Endothelial cell of umbilical vein (primary cell): ENCODE measurements around the gene ATRNL1. TPM values are rescaled to one million over a fixed set of nuclear protein-coding genes. Genes with fewer than 3 reads are reported as not detected.

ENCODE experiments used
- BruUV-seq: library from RNA; stranded (reverse); fragments of 400-500 nt; replicated peaks from 2 replicates; lab custom pipeline; 2021; lab: Mats Ljungman, UMichigan
- CTCF ChIA-PET: fragments of 300-600, 350-600 bp; sonication (Branson Sonifier 250); formaldehyde crosslinking; loops from one replicate; lab custom pipeline; 2021; ENCODE audit warnings: antibody characterized with exemption, inconsistent platforms; lab: Charles Lee
- POLR2A ChIA-PET: fragments of 300-600, 350-600 bp; sonication (Branson Sonifier 250); formaldehyde crosslinking; loops from one replicate; lab custom pipeline; 2021; ENCODE audit warnings: antibody characterized with exemption, inconsistent platforms; lab: Charles Lee
- DNase-seq: peaks from one replicate; pipeline ENCODE4 v3.0.0-alpha.2; 2011; ENCODE audit warnings: low read depth, low spot score
- FAIRE-seq: peaks from 2 replicates; lab custom pipeline; 2011; peaks lifted over from hg19 to GRCh38; lab: Jason Lieb, UNC
- H2AFZ ChIP-seq: 2 replicates; pipeline ENCODE4 v1.6.0; 2012; ENCODE audit warnings: low read depth, low read length, control low read depth, inconsistent platforms
- H3K27ac ChIP-seq: 2 replicates; pipeline ENCODE4 v1.5.1; 2011; ENCODE audit warnings: low read depth, mild to moderate bottlenecking, control low read depth, low read length, moderate library complexity; ENCODE audit not compliant: insufficient read depth
- H3K27me3 ChIP-seq, 2 experiments: 2 replicates each; pipeline versions ENCODE4 v1.6.0 to v1.6.1; 2011; ENCODE audit warnings: low read length in 2 of 2, mixed read lengths in 1 of 2; ENCODE audit not compliant: control insufficient read depth in 2 of 2, insufficient read depth in 2 of 2
- H3K36me3 ChIP-seq, 2 experiments: 2 replicates in 1 of 2; 3 replicates in 1 of 2; pipeline ENCODE4 v1.5.1; 2011; ENCODE audit warnings: low read length in 2 of 2, mild to moderate bottlenecking in 1 of 2, moderate library complexity in 1 of 2; ENCODE audit not compliant: control insufficient read depth in 2 of 2, insufficient read depth in 2 of 2; ENCODE audit errors: extremely low read depth in 1 of 2
- H3K4me1 ChIP-seq: 3 replicates; pipeline ENCODE4 v1.5.1; 2011; ENCODE audit warnings: mild to moderate bottlenecking, low read length; ENCODE audit not compliant: control insufficient read depth, insufficient read depth; ENCODE audit errors: extremely low read depth
- H3K4me2 ChIP-seq: 2 replicates; pipeline ENCODE4 v1.6.1; 2011; ENCODE audit warnings: low read length, control low read depth, mixed read lengths; ENCODE audit not compliant: insufficient read depth
- H3K4me3 ChIP-seq, 3 experiments: fragments of 200-600 bp in 1 of 3; sonication (generic), shearing (Covaris generic) in 1 of 3; replicated peaks in 1 of 3; 2 replicates each; pipeline ENCODE4 v1.5.1; 2011 to 2016; ENCODE audit warnings: control low read depth in 3 of 3, low read length in 3 of 3, mild to moderate bottlenecking in 2 of 3, inconsistent platforms in 1 of 3, low read depth in 1 of 3, moderate library complexity in 1 of 3; ENCODE audit not compliant: insufficient read depth in 1 of 3
- H3K79me2 ChIP-seq: 2 replicates; pipeline ENCODE4 v1.6.0; 2012; ENCODE audit warnings: low read length, inconsistent platforms; ENCODE audit not compliant: control insufficient read depth, insufficient read depth
- H3K9ac ChIP-seq: replicated peaks from 2 replicates; pipeline ENCODE3; 2011; ENCODE audit warnings: low read length, control low read depth; ENCODE audit not compliant: insufficient read depth; ENCODE audit errors: extremely low read depth
- H3K9me1 ChIP-seq: replicated peaks from 3 replicates; pipeline ENCODE4 v1.6.0; 2011; ENCODE audit warnings: mild to moderate bottlenecking, low read length; ENCODE audit not compliant: control insufficient read depth, insufficient read depth; ENCODE audit errors: extremely low read depth
- H3K9me3 ChIP-seq: replicated peaks from 2 replicates; pipeline ENCODE4 v1.5.1; 2012; ENCODE audit warnings: low read length, inconsistent platforms; ENCODE audit not compliant: control insufficient read depth, insufficient read depth
- H4K20me1 ChIP-seq: replicated peaks from 2 replicates; pipeline ENCODE3; 2011; ENCODE audit warnings: mild to moderate bottlenecking, low read length; ENCODE audit not compliant: control insufficient read depth, insufficient read depth; ENCODE audit errors: extremely low read depth
- GATA2 ChIP-seq: IDR thresholded peaks from 2 replicates; pipeline ENCODE4 v1.7.0; 2011; ENCODE audit warnings: low read depth, mild to moderate bottlenecking, moderate library complexity, mixed read lengths, low read length; ENCODE audit not compliant: insufficient read length, insufficient read depth
- JUN ChIP-seq: IDR thresholded peaks from 2 replicates; pipeline ENCODE4 v1.6.1; 2011; ENCODE audit warnings: borderline replicate concordance, low read depth; ENCODE audit not compliant: insufficient read length, insufficient read depth
- MYC ChIP-seq: IDR thresholded peaks from one replicate; pipeline ENCODE4 v1.6.1; 2011; ENCODE audit warnings: mild to moderate bottlenecking, low read depth, low read length
- POLR2A ChIP-seq: IDR thresholded peaks from 2 replicates; pipeline ENCODE4 v1.6.1; 2012; ENCODE audit warnings: low read depth, mild to moderate bottlenecking, control low read depth, low read length
- POLR2AphosphoS5 ChIP-seq: IDR thresholded peaks from 2 replicates; pipeline ENCODE4 v1.6.1; 2012; ENCODE audit warnings: low read depth, mild to moderate bottlenecking, control low read depth, low read length, moderate library complexity; ENCODE audit not compliant: insufficient read depth
- dilution Hi-C: fragments of 300-500 bp; cut with MboI; formaldehyde crosslinking; loops from one replicate; pipeline ENCODE4 v1.15.0; 2019; ENCODE audit warnings: low sequenced_read_pairs; ENCODE audit not compliant: extremely low pct_ligation_motif_present
- intact Hi-C: fragments of 100-400 bp; cut with micrococcal nuclease; formaldehyde crosslinking; loops from one replicate; pipeline ENCODE4 v1.10.0; 2022
- polyA plus RNA-seq, 4 experiments: library from polyadenylated mRNA; depleted of rRNA in 3 of 4; stranded (reverse) in 3 of 4; unstranded in 1 of 4; fragments of >200 nt; gene quantifications; 2 replicates each; pipeline versions ENCODE4 v1.2.1 to v1.2.3, GENCODE V29; 2011 to 2012; ENCODE audit warnings: missing spikeins in 1 of 4
- total RNA-seq: library from RNA; stranded (reverse); gene quantifications from 2 replicates; pipeline ENCODE4 v1.2.3, GENCODE V29; 2021
- TF ChIP-seq, protein P1 (sequence below), 2 donors: IDR thresholded peaks; 1 replicate in 1 of 2; 2 replicates in 1 of 2; pipeline ENCODE4 v1.5.1; 2011; ENCODE audit warnings: low read length in 2 of 2, mild to moderate bottlenecking in 2 of 2, moderate library complexity in 2 of 2, control low read depth in 1 of 2, inconsistent platforms in 1 of 2, low read depth in 1 of 2; ENCODE audit not compliant: insufficient read depth in 1 of 2; ENCODE audit errors: extremely low read depth in 1 of 2
- TF ChIP-seq, protein P2 (sequence below): IDR thresholded peaks from 2 replicates; pipeline ENCODE4 v1.6.1; 2011; ENCODE audit not compliant: insufficient read depth, insufficient read length

The ATRNL1 gene
- total and polyA plus RNA-seq, 2 donors (not counting 3 experiments of a cell fraction or from before 2014, with no cell fraction given) = not detected

DNA sequence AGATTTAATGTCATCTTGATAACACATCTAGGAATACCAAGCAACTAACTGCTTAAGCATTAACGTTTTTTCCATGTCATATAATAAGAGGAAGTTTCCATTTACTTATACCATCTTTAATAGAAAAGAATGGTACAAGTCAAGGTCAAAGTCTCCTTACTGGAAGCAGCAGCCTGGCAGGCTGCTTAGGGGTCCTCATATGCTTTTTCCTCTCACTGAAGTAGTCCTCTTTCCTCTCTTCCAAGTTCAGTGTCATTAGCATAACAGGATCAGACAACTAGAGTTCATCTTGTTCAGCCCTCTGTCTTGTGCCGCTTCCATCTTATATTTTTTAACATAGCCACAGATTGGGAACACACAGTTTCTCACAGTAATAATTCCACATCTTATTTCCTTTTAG lies 774.1 kb downstream of the ATRNL1 start:
- Histone ChIP-seq H2AFZ (no peak overlapping the region), H4K20me1 (no peaks in the 10 kb centered on the region), H3K36me3 (no peaks in the 10 kb centered on the region), H3K9me3 (no peaks in the 10 kb centered on the region), H3K4me2 (no peak overlapping the region), H3K27ac (no peak overlapping the region), H3K4me1 (no peaks in the 10 kb centered on the region), H3K9ac (no peak overlapping the region), H3K9me1 (no peaks in the 10 kb centered on the region), H3K79me2 (no peaks in the 10 kb centered on the region), H3K27me3 (no peaks in the 10 kb centered on the region), H3K4me3 (no peak overlapping the region)
- FAIRE-seq (no peak), DNase-seq (no peak)
- intact Hi-C loops = no loop called here
- ChIA-PET CTCF (interaction anchor here (1.4 to 1.5 kb wide), 2 partner anchors 12 to 23 kb away, joined by 3 read pairs; no protein-coding TSS in a partner anchor), POLR2A (no interaction called here)
- dilution Hi-C loops = no loop called here
- TF ChIP-seq POLR2AphosphoS5 (no peak), GATA2 (no peak), JUN (no peak)
- TF ChIP-seq, protein P1, sequence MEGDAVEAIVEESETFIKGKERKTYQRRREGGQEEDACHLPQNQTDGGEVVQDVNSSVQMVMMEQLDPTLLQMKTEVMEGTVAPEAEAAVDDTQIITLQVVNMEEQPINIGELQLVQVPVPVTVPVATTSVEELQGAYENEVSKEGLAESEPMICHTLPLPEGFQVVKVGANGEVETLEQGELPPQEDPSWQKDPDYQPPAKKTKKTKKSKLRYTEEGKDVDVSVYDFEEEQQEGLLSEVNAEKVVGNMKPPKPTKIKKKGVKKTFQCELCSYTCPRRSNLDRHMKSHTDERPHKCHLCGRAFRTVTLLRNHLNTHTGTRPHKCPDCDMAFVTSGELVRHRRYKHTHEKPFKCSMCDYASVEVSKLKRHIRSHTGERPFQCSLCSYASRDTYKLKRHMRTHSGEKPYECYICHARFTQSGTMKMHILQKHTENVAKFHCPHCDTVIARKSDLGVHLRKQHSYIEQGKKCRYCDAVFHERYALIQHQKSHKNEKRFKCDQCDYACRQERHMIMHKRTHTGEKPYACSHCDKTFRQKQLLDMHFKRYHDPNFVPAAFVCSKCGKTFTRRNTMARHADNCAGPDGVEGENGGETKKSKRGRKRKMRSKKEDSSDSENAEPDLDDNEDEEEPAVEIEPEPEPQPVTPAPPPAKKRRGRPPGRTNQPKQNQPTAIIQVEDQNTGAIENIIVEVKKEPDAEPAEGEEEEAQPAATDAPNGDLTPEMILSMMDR (IDR thresholded peaks at IDR 0.05; ENCODE audit: extremely low read depth in 1 of 2, insufficient read depth in 1 of 2, low read depth in 1 of 2, low read length in 2 of 2) = no peak
- TF ChIP-seq, protein P2, sequence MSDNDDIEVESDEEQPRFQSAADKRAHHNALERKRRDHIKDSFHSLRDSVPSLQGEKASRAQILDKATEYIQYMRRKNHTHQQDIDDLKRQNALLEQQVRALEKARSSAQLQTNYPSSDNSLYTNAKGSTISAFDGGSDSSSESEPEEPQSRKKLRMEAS = no peak
- BruUV-seq = no TSS peak

DNA sequence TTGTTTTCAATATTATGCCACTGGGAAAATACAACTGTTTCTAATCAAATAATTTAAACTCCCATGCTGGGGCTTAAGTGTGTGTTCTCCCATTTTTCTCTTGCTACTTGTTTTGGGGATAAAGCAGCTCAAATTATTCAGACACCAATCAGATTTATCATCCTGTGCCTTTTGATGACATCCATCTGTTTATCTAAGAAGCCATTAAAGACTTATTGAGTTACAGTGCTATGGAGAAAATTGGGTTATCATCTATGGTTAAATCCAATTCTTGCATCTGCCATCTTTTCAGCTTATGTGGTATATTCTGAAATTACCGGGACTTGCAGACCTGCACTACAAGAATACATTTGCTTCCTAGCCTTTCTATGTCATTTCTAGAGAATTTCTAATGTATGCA lies 778.7 kb downstream of the ATRNL1 start:
- no peaks in the 10 kb centered on the region for H3K9me3 ChIP-seq
- no peaks in the 10 kb centered on the region for H3K9me1 ChIP-seq
- no peak overlapping the region for H3K27ac ChIP-seq
- H2AFZ ChIP-seq = no peak overlapping the region
- dilution Hi-C loops = no loop called here
- intact Hi-C loops = no loop called here
- H3K4me3 ChIP-seq = no peak overlapping the region
- no peaks in the 10 kb centered on the region for H3K79me2 ChIP-seq
- DNase-seq = no peak
- POLR2A ChIA-PET = no interaction called here
- no peak for TF ChIP-seq MYC
- TF ChIP-seq, protein P1 (IDR thresholded peaks at IDR 0.05; ENCODE audit: extremely low read depth in 1 of 2, insufficient read depth in 1 of 2, low read depth in 1 of 2, low read length in 2 of 2) = no peak
- TF ChIP-seq POLR2A = no peak
- no peak for TF ChIP-seq POLR2AphosphoS5
- TF ChIP-seq, protein P2 = no peak
- CTCF ChIA-PET = no interaction called here
- no peaks in the 10 kb centered on the region for H3K27me3 ChIP-seq
- no peaks in the 10 kb centered on the region for H3K4me1 ChIP-seq
- FAIRE-seq = no peak
- H4K20me1 ChIP-seq = no peaks in the 10 kb centered on the region
- BruUV-seq = no TSS peak
- H3K36me3 ChIP-seq = no peaks in the 10 kb centered on the region
- H3K4me2 ChIP-seq = no peak overlapping the region
- no peak overlapping the region for H3K9ac ChIP-seq
